GM12872 (cell line): ENCODE measurements around the gene CPEB2.

ENCODE experiments used
- TF ChIP-seq, protein P1 (sequence below): IDR thresholded peaks from 3 replicates; pipeline ENCODE4 v1.5.1; 2011; ENCODE audit warnings: low read depth, mild to moderate bottlenecking, low read length, moderate library complexity; ENCODE audit not compliant: insufficient read depth

CPEB2 gene

DNA sequence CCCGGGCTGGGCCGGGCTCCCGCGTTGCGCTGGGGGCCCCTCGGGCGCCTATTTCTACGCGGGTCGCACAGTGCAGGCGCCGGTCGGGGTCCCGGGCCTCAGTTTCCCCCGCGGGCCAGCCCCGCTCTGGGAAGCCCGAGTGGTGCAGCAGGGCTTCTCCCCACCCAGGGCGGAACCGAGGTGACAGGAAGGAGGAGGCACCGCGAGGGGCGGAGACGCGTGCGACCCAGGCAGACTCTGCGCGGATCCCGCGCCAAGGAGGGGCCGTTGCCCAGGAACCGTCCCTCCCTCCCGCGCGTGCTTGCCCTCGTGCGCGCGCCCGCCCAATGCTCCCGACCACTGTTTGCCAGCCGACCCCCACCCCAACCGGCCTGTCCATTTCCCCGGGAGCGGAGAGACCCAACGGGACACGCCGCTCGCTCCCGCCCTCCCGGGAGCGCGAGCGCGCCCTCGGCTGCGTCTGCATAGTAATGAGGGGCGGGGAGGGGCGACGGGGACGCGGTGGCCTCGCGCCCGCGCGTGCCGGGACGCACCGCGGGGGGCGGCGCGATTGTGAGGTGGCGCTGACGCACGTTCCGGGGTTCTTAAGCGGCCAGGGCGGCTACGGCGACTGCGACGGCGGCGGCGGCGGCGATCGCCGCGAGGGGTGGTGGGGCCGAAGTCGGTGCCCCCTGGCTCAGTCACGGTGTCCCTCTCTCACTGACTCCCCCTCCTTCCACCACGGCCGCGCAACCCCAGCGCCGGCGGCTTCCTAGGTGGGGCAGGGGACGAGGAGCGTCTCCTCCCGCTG lies at the start of gene CPEB2:
Gene CPEB2, plus strand, starts transcription at position 613 of the 790 bp plus-strand sequence. CDS start 193 bp downstream, outside the sequence.
- TF ChIP-seq, protein P1, sequence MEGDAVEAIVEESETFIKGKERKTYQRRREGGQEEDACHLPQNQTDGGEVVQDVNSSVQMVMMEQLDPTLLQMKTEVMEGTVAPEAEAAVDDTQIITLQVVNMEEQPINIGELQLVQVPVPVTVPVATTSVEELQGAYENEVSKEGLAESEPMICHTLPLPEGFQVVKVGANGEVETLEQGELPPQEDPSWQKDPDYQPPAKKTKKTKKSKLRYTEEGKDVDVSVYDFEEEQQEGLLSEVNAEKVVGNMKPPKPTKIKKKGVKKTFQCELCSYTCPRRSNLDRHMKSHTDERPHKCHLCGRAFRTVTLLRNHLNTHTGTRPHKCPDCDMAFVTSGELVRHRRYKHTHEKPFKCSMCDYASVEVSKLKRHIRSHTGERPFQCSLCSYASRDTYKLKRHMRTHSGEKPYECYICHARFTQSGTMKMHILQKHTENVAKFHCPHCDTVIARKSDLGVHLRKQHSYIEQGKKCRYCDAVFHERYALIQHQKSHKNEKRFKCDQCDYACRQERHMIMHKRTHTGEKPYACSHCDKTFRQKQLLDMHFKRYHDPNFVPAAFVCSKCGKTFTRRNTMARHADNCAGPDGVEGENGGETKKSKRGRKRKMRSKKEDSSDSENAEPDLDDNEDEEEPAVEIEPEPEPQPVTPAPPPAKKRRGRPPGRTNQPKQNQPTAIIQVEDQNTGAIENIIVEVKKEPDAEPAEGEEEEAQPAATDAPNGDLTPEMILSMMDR: no peak

DNA sequence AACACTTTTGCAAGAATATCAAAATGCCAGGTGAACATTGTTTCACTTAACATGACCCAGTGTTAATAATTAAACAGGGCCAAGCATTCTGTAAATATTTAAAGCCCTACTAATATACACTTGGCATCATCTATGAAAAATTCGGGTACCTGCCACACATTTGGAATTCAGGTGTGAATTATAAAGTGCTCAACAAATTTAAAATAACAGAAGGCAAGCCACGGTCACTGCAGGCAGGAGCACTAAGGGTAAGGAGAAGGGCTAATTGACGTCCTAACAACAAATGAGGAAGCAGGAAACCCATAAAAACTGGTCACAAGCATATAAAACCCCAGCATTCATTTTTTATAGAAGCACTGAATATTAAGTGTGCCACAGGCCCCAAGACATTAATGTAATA lies 43.8 kb upstream of the CPEB2 start:
- TF ChIP-seq, protein P1: no peak

GRCh38 chr4:14961292-14961691 lies 41.0 kb upstream of the CPEB2 start:
- TF ChIP-seq, protein P1: no peak

GRCh38 chr4:14965071-14965470 lies 37.2 kb upstream of the CPEB2 start:
- TF ChIP-seq, protein P1: no peak

DNA sequence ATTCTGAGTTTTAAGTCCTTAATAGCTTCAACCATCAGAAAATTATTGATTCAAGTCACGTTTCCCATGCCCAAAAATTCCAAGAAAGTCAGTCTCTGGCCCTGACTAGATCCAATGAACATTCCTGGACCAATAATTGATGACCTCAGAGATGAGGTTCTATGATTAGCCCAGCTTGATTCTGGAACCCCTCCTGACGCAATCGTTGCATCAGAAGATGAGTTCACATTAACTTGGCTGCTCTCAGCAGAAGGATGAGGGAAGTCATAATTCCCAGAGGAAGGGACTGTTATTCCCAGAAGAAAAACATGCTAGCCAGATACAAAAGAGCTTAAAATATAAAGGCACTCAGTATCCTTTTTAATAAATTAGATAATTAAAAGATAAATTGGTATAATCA lies 34.3 kb upstream of the CPEB2 start:
- TF ChIP-seq, protein P1: no peak

DNA sequence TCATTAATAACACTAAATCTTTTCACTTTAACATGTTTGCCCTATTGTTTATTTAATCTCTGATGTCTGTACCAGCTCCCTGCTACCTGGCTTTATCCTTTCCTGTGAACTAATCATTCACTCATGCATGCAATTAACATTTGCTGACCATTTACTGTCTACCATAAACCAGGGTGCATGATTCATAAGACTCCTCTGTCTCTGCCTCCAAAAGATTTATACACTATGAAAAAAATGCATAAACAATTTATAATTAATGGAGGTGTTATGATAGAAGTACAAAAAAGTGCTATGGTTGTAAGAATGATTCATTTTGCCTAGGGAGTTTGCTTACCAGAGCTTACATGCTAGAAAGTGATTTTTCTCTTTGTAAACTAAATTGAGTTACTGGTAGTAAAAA lies 24.5 kb upstream of the CPEB2 start:
- TF ChIP-seq, protein P1: no peak

GRCh38 chr4:14984448-14984847 lies 17.8 kb upstream of the CPEB2 start:
- TF ChIP-seq, protein P1: no peak
